ENCODE measurements around the gene NPY4R.
"Not testable (repeated sequence)": the region's sequence is repeated elsewhere in the genome, so short reads cannot be mapped to it uniquely, and the experiment has no call there.

NPY4R gene

GRCh38 chr10:46457071-46457470, 8.7 kb downstream of the NPY4R start:
- not testable (repeated sequence) for DNase-seq (ENCODE audit: low read depth in 2 of 2, low spot score in 1 of 2)

- DNase-seq (ENCODE audit: low read depth in 2 of 2, low spot score in 1 of 2) = not testable (repeated sequence)
These were observed 9.8 kb downstream of the NPY4R start for GRCh38 chr10:46455992-46456391.

- DNase-seq (ENCODE audit: low read depth in 2 of 2, low spot score in 1 of 2) = not testable (repeated sequence)
These were observed 14.4 kb downstream of the NPY4R start for GRCh38 chr10:46451365-46451764.

GRCh38 chr10:46450829-46451228, 14.9 kb downstream of the NPY4R start:
- not testable (repeated sequence) for DNase-seq (ENCODE audit: low read depth in 2 of 2, low spot score in 1 of 2)

- DNase-seq (ENCODE audit: low read depth in 2 of 2, low spot score in 1 of 2) = not testable (repeated sequence)
These were observed 18.3 kb downstream of the NPY4R start for GRCh38 chr10:46447439-46447838.

GRCh38 chr10:46445389-46446122, 20.2 kb downstream of the NPY4R start:
- DNase-seq (ENCODE audit: low read depth in 2 of 2, low spot score in 1 of 2) = not testable (repeated sequence)

GRCh38 chr10:46443422-46443821, 22.3 kb downstream of the NPY4R start:
- not testable (repeated sequence) for DNase-seq (ENCODE audit: low read depth in 2 of 2, low spot score in 1 of 2)

GRCh38 chr10:46442706-46443275, 23.0 kb downstream of the NPY4R start:
- not testable (repeated sequence) for DNase-seq (ENCODE audit: low read depth in 2 of 2, low spot score in 1 of 2)

GRCh38 chr10:46441837-46442278, 23.9 kb downstream of the NPY4R start:
- not testable (repeated sequence) for DNase-seq (ENCODE audit: low read depth in 2 of 2, low spot score in 1 of 2)

- not testable (repeated sequence) for DNase-seq (ENCODE audit: low read depth in 2 of 2, low spot score in 1 of 2)
These were observed 24.8 kb downstream of the NPY4R start for GRCh38 chr10:46440942-46441341.

- not testable (repeated sequence) for DNase-seq (ENCODE audit: low read depth in 2 of 2, low spot score in 1 of 2)
These were observed 42.2 kb downstream of the NPY4R start for GRCh38 chr10:46423550-46423949.

GRCh38 chr10:46419570-46420379, 46.0 kb downstream of the NPY4R start:
- not testable (repeated sequence) for DNase-seq (ENCODE audit: low read depth in 2 of 2, low spot score in 1 of 2)

- DNase-seq (ENCODE audit: low read depth in 2 of 2, low spot score in 1 of 2) = not testable (repeated sequence)
These were observed 47.5 kb downstream of the NPY4R start for GRCh38 chr10:46418283-46418682.

- not testable (repeated sequence) for DNase-seq (ENCODE audit: low read depth in 2 of 2, low spot score in 1 of 2)
These were observed 50.5 kb downstream of the NPY4R start for GRCh38 chr10:46415291-46415690.

GRCh38 chr10:46412665-46413064, 53.1 kb downstream of the NPY4R start:
- not testable (repeated sequence) for DNase-seq (ENCODE audit: low read depth in 2 of 2, low spot score in 1 of 2)

GRCh38 chr10:46411123-46411522, 54.6 kb downstream of the NPY4R start:
- not testable (repeated sequence) for DNase-seq (ENCODE audit: low read depth in 2 of 2, low spot score in 1 of 2)

Measured in stimulated activated CD8-positive, alpha-beta memory T cell treated with anti-CD3 and anti-CD28 coated beads, Interleukin-4, amount 100 ng/mL, for 4 hours (primary cell).